Activated CD4-positive, alpha-beta T cell treated with anti-CD3 and anti-CD28 coated beads for 24 hours (primary cell): ENCODE measurements around the gene OR2H1.
"Not testable (repeated sequence)": the region's sequence is repeated elsewhere in the genome, so short reads cannot be mapped to it uniquely, and the experiment has no call there.

ENCODE experiments used
- DNase-seq, 2 donors: peaks; one replicate each; pipeline ENCODE4 v3.0.0-alpha.2; 2020; ENCODE audit warnings: low read depth in 2 of 2

The OR2H1 gene

DNA sequence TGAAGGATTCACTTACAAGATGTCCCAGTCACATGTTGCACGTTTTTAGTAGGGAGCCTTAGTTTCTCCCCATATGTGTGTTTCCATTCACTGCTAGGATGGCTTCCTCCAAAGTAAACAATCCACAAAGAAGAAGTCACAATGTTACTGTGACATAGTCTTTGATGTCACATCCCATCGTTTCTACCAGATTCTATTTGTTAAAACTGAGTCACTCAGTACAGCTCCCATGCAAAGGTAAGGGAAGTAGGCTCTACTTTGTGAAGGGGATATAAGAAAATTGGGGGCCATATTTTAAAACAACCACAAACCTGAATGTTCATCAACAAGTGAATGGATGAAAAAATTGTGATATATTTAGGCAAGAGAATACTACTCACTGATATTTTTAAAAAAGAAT, at the start of gene OR2H1, which contains the start of gene OR11A1:
TSS of gene OR2H1 (plus strand) at position 185 of the 400 bp plus-strand sequence. CDS start 4,615 bp downstream, outside the sequence.
TSS of gene OR11A1 (minus strand) at position 101 of the 400 bp plus-strand sequence. CDS start 29,430 bp downstream, outside the sequence.
- DNase-seq: no peak

DNA sequence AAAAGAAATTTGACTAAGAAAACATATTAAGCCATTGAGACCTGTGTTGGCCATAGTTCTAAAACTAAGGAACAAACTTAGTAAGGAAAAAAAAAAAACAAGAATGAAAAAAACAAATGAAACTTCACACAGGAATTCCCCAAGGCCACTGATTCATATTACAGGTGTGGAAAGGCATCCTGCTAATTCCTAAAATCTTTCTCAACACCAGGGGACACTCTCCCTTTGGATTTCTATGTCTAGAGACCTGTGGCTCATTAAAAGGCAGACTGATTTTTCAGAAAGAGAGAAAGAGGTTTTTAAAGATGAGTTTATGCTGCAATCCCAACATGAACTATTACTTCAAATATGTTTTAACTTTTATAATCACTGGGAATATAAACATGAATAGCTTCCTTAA, 42.4 kb upstream of the OR2H1 start, which contains the start of gene OR12D1:
TSS of gene OR12D1 (plus strand) at position 341 of the 400 bp plus-strand sequence.
- DNase-seq: no peak

DNA sequence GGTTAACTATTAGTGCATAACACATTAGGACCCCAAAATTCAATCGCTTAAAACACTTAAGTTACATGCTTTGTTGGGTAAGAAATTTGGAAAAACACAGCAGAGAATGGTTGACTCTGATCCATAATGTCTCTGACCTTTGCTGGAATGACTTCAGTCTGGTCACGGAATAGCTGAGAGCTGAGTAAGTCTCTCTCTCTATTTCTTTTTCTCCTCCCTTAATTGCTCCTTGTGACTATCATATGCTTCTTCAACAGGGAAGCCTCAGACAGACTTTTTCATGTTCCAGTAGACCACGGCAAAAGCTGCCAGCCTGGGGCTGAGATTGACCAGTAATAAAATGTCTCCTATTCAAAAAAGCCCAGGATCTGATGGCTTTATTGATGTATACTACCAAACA, 37.4 kb upstream of the OR2H1 start:
- no peak for DNase-seq

GRCh38 chr6:29424168-29424567, 32.8 kb upstream of the OR2H1 start:
- DNase-seq: no peak

DNA sequence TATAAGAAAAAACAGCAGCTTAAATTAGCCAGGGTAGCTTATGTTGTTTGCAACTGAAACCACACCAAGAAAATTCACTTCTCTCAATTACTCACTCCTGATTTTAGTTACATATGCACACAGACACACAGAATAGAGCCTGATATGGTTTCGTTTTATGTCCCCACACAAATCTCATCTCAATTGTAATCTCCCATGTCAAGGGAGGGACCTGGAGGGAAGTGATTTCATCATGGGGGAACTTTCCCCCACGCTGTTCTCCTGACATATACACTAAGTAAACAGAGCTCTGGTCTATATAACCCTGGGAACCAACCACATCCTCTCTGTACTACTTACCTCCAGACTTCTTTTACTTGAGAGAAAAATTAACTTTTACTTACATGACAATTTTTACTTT, 32.4 kb upstream of the OR2H1 start:
- DNase-seq: no peak

- no peak for DNase-seq
These were observed 31.9 kb upstream of the OR2H1 start for GRCh38 chr6:29425075-29425474.

DNA sequence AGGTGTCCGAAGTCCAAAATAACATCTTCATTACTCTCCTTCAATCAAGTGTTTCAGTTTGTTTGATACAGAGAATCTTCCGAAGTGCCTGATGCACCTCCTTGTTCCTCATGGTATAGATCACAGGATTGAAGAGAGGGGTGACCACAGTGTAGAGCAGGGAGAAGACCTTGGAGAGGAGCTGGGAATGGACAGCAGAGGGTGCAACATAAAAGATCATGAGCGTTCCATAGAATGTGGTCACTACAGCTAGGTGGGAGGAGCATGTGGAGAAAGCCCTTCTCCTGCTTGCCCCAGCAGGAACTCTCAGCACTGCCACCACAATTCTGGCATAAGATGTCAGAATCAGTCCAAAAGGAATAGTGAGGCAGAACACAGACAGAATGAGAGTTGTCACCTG, 30.3 kb upstream of the OR2H1 start:
- no peak for DNase-seq

DNA sequence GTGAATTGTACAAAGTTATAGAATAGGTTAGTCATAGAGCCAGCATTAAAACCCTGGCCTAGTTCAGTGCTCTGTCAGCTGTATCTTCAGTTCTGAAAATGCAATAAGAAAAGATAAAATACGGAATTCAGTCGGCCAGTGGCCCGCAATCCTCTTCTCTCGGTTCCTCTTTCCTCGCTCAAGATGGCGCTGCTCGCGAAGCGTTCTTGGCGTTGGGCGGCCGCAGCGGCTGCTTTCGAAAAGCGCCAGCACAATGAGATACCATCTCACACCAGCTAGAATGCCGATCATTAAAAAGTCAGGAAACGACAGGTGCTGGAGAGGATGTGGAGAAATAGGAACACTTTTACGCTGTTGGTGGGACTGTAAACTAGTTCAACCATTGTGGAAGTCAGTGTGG, 20.2 kb upstream of the OR2H1 start:
- DNase-seq: not testable (repeated sequence)

DNA sequence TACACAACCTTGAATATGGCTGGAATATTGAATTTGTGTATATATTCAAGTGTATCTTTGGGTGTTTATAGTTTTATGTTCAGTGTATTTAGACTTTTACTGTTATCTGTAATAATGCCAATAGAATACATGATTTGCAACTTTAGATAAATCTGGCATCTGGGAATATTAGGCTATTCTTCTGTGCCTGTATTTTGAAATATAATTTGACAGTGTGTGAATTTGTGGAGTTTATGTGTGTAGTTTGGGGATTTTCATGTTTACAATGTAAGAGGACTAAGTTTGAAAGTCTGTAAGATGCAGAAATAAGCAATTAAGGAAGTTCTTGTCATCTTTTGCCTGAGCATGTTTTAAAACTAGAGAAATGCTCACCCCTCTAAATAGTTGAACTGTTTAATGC, 17.9 kb upstream of the OR2H1 start, which contains the start of gene OR10C1:
TSS of gene OR10C1 (plus strand) at position 301 of the 400 bp plus-strand sequence. CDS start 710 bp downstream, outside the sequence.
- no peak for DNase-seq

DNA sequence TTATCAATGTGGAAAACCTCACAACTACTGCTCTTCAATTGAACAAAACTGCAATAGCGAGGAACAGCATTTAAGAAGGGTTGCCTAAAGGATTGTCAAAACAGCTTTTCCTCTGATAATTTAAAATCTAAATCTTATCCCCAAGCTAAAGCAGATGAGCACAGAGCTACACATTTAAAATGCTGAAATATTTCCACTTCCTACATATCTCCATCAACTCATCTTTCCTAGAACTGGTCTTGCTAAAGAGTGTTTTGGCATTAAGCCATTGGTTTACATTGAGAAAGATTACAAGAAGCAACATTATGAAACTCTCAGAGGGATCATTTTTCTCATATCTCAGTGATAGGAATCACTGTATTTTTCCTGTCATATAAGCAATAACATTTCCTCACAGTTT, 14.2 kb upstream of the OR2H1 start:
- DNase-seq: no peak

DNA sequence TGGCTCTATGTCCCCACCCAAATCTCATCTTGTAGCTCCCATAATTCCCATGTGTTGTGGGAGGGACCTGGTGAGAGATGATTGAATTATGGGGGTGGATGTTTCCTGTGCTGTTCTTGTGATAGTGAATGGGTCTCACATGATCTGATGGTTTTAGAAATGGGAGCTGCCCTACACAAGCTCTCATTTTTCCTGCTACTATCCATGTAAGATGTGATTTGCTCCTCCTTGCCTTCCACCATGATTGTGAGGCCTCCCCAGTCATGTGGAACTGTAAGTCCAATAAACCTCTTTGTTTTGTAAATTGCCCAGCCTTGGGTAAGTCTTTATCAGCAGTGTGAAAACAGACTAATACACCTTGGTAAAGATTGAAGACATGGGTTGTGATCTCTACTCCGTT, 12.9 kb upstream of the OR2H1 start:
- not testable (repeated sequence) for DNase-seq

DNA sequence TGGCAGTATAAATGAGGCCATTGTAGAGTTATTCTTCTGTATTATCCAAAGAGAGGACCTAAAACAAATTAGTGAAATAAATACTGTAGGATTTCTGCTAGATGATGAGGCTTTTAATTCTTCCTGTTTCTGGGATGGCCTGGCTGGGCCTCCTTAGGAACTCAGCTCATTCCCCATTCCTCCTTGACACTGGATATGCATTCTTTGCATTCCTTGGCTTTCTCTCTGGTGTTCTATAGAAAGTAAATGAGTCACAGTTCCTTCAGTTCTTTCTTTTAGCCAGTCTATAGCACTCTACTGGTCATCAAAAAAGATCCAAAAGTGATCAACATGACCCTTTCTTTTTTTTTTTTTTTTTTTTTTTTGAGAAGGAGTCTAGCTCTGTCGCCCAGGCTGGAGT, 9.3 kb upstream of the OR2H1 start:
- no peak for DNase-seq

DNA sequence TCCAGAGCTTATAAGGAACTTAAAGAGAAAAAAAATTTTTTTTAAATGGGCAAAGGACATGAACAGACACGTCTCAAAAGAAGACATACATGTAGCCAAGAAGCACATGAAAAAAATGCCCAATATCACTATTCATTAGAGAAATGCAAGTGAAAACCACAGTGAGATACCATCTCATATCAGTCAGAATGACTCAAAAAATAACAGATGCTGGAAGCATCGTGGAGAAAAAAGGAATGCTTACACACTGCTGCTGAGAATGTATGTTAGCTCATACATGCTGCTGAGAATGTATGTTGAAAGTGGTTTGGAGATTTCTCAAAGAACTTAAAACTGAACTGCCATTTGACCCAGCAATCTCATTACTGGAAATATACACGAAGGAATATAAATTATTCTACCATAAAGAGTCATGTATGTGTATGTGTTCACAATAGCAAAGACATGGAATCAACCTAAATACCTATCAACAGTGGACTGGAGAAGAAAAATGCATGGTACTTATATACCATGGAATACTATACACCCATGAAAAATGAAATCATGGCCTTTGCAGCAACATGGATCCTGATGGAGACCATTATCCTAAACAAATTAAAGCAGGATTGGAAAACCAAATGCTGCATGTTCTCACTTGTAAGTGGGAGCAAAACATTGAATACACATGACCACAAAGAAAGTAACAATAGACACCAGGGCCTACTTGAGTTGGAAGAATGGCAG, 5.3 kb upstream of the OR2H1 start:
- no peak for DNase-seq

- DNase-seq: no peak
These were observed 4.3 kb downstream of the OR2H1 start for GRCh38 chr6:29461021-29461814.

DNA sequence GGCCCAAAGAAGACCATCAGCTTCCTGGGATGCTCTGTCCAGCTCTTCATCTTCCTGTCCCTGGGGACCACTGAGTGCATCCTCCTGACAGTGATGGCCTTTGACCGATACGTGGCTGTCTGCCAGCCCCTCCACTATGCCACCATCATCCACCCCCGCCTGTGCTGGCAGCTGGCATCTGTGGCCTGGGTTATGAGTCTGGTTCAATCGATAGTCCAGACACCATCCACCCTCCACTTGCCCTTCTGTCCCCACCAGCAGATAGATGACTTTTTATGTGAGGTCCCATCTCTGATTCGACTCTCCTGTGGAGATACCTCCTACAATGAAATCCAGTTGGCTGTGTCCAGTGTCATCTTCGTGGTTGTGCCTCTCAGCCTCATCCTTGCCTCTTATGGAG, 5.1 kb downstream of the OR2H1 start:
- DNase-seq: no peak

GRCh38 chr6:29465279-29465678, 8.3 kb downstream of the OR2H1 start:
- DNase-seq: no peak

- no peak for DNase-seq
These were observed 8.8 kb downstream of the OR2H1 start for GRCh38 chr6:29465801-29466200.

DNA sequence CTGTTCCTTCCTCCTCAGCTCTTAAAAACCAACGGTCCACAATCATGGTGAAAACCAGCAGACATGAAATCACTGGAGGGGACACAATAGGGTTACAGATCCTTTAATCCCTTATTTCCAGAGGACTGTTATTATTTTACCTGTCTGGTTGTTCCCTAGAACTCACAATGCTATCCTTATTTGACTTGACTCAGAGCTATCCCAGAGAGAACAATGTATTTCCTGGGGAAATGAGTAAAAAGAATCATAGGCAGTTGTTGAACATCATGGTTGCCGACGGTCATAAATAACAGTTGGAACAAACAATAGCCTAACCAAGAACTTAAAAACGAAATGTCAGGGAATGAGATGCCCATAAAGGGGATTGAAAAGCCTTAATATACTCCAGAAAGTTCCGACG, 9.3 kb downstream of the OR2H1 start:
- DNase-seq: no peak

GRCh38 chr6:29474996-29475395, 18.0 kb downstream of the OR2H1 start:
- no peak for DNase-seq

- no peak for DNase-seq
These were observed 21.0 kb downstream of the OR2H1 start for GRCh38 chr6:29477923-29478450.

- no peak for DNase-seq
These were observed 21.8 kb downstream of the OR2H1 start for GRCh38 chr6:29478740-29479139.

DNA sequence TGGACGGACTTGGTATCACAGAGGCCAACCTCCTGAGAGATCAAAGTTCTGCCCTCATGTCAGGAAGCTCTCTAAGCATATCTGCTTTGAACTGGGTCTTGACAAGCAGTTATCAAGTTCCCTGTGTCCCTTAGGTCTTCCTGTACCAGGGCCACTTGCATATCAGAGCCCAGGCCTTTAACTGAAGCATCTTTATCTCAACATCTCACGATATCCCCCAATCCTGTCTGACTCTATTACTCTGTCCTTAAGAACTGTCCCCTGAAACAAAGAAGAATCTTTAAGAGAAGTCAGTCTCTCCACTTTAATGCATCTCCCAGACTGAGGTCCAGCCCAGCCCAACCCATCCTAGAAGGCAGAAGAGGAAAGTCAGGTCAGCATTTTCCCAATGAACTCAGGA, 22.6 kb downstream of the OR2H1 start:
- DNase-seq: no peak

GRCh38 chr6:29483186-29483585, 26.2 kb downstream of the OR2H1 start:
- no peak for DNase-seq
